ENCODE data around the gene ORC4.

Gene ORC4

DNA sequence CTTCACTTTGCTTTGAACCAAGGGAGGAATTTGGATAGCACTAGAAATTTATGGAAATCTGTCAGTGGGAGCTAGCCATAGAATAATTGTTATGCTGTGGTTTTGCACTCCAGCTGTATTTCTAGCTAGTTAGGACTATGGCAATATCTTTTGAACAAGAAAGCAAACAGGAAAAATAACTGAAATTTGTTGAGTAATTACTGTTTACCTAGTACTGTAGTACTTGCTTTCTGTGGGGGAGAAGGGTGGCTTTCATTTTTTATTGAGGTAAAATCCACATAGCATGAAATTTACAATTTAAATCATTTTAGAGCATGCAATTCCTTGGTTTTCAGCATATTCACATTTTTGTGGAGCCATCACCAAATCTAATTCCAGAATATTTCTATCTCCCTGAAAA lies 28.7 kb upstream of the ORC4 start:
- Histone ChIP-seq H3K4me1 (no peaks in the 10 kb centered on the region), H3K9me3 (no peaks in the 10 kb centered on the region), H3K27me3 (no peaks in the 10 kb centered on the region), H3K4me3 (ENCODE audit: low read depth, low read length) (no peak overlapping the region), H3K36me3 (no peaks in the 10 kb centered on the region)
- DNase-seq: no peak
- TF ChIP-seq, protein P1, sequence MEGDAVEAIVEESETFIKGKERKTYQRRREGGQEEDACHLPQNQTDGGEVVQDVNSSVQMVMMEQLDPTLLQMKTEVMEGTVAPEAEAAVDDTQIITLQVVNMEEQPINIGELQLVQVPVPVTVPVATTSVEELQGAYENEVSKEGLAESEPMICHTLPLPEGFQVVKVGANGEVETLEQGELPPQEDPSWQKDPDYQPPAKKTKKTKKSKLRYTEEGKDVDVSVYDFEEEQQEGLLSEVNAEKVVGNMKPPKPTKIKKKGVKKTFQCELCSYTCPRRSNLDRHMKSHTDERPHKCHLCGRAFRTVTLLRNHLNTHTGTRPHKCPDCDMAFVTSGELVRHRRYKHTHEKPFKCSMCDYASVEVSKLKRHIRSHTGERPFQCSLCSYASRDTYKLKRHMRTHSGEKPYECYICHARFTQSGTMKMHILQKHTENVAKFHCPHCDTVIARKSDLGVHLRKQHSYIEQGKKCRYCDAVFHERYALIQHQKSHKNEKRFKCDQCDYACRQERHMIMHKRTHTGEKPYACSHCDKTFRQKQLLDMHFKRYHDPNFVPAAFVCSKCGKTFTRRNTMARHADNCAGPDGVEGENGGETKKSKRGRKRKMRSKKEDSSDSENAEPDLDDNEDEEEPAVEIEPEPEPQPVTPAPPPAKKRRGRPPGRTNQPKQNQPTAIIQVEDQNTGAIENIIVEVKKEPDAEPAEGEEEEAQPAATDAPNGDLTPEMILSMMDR (IDR thresholded peaks at IDR 0.05; ENCODE audit: low read depth, low read length): no peak

DNA sequence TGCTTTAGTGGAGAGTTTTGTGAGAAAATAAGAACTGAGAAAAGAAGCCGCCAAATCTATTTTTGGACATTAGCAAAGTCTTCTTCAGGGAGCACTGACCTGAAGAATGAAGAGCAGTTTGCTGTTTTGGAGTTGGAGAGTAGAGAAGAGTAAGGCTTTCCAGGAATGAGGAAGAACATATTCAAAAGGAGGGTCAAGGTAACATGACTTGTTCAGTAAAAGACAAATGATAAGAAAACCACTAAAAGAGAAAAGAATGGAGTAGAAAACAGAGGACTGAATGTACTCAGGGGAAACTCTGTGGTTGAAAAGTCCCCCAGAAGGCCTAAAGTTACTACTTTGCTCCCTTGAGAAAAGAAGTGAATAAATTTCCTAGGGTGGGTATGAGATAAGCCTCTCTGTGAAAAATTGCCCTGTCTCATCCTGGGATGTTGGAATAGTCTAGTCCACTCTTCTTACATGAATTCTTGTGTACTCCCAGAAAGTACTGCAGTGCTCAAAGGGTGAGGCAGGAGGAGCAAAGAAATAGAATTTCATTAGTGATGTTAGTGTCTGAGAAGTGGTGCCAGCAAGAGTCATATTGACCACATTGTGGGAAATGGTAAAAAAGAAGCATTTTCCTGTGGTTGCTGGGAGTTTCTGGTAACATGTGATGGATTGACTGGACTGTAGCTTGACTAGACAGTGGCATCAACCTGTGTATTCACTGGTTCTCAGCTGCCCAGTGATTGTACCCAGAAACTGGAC lies 28.1 kb upstream of the ORC4 start:
- no peaks in the 10 kb centered on the region for H3K4me1 ChIP-seq
- TF ChIP-seq, protein P1 (IDR thresholded peaks at IDR 0.05; ENCODE audit: low read depth, low read length): no peak
- no peaks in the 10 kb centered on the region for H3K27me3 ChIP-seq
- no peaks in the 10 kb centered on the region for H3K36me3 ChIP-seq
- no peak for DNase-seq
- no peaks in the 10 kb centered on the region for H3K9me3 ChIP-seq
- no peak overlapping the region for H3K4me3 ChIP-seq (ENCODE audit: low read depth, low read length)

DNA sequence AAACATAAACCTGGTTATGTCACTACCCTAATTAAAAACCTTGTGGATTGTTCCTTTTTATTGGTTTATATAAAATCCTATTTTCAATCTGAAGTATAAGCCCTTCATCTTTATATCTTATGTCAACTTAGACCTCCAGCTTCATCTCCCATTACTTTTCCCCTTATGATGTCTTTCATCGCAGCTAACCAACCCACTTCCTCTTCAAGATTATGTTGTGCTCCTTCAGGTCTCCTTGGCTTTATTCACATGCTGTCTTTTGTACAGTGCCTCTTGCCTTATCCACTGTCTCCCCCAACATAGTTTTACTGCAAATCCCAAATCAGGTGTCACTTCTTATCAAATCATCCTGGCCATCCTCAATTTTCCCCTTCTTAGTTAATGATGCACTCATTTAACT lies 26.3 kb upstream of the ORC4 start:
- H3K27me3 ChIP-seq: no peaks in the 10 kb centered on the region
- no peak overlapping the region for H3K4me3 ChIP-seq (ENCODE audit: low read depth, low read length)
- no peaks in the 10 kb centered on the region for H3K36me3 ChIP-seq
- DNase-seq: no peak
- no peaks in the 10 kb centered on the region for H3K4me1 ChIP-seq
- no peaks in the 10 kb centered on the region for H3K9me3 ChIP-seq
- TF ChIP-seq, protein P1 (IDR thresholded peaks at IDR 0.05; ENCODE audit: low read depth, low read length): no peak

DNA sequence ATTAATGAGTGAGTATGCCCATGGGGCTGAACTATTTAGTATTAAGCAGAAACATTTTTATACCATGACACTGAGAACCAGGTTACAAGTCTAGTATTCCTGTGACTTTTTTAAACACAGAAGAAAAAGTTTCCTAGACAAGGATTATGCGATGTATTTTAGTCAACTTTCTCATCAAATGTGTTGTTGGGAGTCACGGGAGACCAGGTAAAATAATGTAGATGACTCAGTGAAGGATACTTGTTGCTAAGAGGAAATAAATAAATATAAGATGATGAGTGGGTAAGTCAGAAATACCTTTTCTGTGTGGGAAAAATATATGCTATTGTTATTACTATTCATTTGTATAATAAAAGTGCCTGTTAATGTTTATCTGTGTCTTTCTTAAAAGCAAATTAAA lies 23.8 kb upstream of the ORC4 start:
- Histone ChIP-seq H3K27me3 (no peaks in the 10 kb centered on the region), H3K4me1 (no peaks in the 10 kb centered on the region), H3K4me3 (ENCODE audit: low read depth, low read length) (no peak overlapping the region), H3K9me3 (no peaks in the 10 kb centered on the region), H3K36me3 (no peaks in the 10 kb centered on the region)
- TF ChIP-seq, protein P1 (IDR thresholded peaks at IDR 0.05; ENCODE audit: low read depth, low read length): no peak
- DNase-seq: no peak

DNA sequence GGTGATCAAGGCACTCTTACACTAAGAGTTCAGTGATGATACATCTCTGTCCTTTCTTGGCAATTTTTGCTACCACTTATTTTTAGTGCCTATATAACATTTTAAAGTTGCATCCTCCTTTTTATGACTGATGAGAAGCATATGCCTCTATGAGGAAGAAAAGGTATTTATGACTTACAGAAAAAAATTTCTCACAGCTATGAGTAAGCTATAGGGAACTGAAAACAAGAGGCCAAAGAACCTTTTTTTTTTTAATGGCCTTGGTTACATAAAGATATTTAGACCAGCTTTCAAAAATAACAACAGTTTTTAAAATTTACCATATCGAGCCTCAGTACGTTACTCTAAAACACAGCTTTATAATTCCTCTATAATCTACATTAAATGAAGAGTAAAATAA lies 21.7 kb upstream of the ORC4 start:
- no peaks in the 10 kb centered on the region for H3K9me3 ChIP-seq
- DNase-seq: no peak

DNA sequence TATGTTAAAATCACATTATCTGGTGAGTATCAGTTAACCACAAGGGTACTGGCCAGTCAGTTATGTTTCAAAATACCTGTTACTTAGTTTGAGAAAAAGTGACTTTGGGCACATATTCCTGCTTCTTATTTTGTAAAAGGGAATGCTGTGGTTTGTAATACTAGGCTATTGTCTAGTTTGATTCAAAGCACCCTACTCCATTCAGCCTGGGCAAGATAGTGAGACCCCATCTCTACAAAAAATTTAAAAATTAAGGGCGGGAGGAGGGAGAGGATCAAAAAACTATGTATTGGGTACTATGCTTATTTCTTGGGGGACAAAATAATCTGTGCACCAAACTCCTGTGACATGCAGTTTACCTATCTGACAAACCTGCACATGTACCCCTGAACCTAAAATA lies 19.2 kb upstream of the ORC4 start:
- Histone ChIP-seq H3K27me3 (no peaks in the 10 kb centered on the region), H3K4me3 (ENCODE audit: low read depth, low read length) (no peak overlapping the region), H3K9me3 (no peaks in the 10 kb centered on the region), H3K36me3 (no peaks in the 10 kb centered on the region), H3K4me1 (no peaks in the 10 kb centered on the region)
- TF ChIP-seq, protein P1 (IDR thresholded peaks at IDR 0.05; ENCODE audit: low read depth, low read length): no peak
- no peak for DNase-seq

More for the DNA sequence above, 21.7 kb upstream of the ORC4 start:
- H3K27me3 ChIP-seq: no peaks in the 10 kb centered on the region
- H3K4me3 ChIP-seq (ENCODE audit: low read depth, low read length): no peak overlapping the region
- H3K36me3 ChIP-seq: no peaks in the 10 kb centered on the region
- TF ChIP-seq, protein P1 (IDR thresholded peaks at IDR 0.05; ENCODE audit: low read depth, low read length): no peak
- no peaks in the 10 kb centered on the region for H3K4me1 ChIP-seq

All from BE2C (cell line).